Esophagus (tissue), 2 donors: ENCODE results near the gene ILKAP. TPM values are rescaled to one million over a fixed set of nuclear protein-coding genes. Genes with fewer than 3 reads are reported as not detected.

Experiments
- H3K27ac ChIP-seq, 2 donors: one replicate each; pipeline ENCODE4 v1.5.1; 2013; ENCODE audit warnings: low read depth in 2 of 2, mild to moderate bottlenecking in 2 of 2, inconsistent platforms in 1 of 2, low read length in 1 of 2, moderate library complexity in 1 of 2
- H3K27me3 ChIP-seq, 2 donors: one replicate each; pipeline ENCODE4 v1.6.1; 2013; ENCODE audit warnings: low read length in 2 of 2, control low read depth in 1 of 2, mild to moderate bottlenecking in 1 of 2; ENCODE audit not compliant: insufficient read depth in 2 of 2, control insufficient read depth in 1 of 2
- H3K36me3 ChIP-seq, 2 donors: one replicate each; pipeline ENCODE4 v1.6.1; 2013; ENCODE audit warnings: low read length in 1 of 2; ENCODE audit not compliant: control insufficient read depth in 2 of 2, insufficient read depth in 2 of 2
- H3K4me1 ChIP-seq, 2 donors: one replicate each; pipeline ENCODE4 v1.6.1; 2013; ENCODE audit warnings: low read length in 1 of 2; ENCODE audit not compliant: control insufficient read depth in 2 of 2, insufficient read depth in 2 of 2
- H3K4me3 ChIP-seq, 2 donors: one replicate each; pipeline ENCODE4 v1.5.1; 2013; ENCODE audit warnings: low read length in 2 of 2, mild to moderate bottlenecking in 2 of 2, low read depth in 1 of 2, moderate library complexity in 1 of 2
- H3K9me3 ChIP-seq, 2 donors: one replicate each; pipeline ENCODE4 v1.6.1; 2013; ENCODE audit warnings: mild to moderate bottlenecking in 2 of 2, low read depth in 1 of 2, low read length in 1 of 2, moderate library complexity in 1 of 2; ENCODE audit not compliant: control insufficient read depth in 2 of 2, insufficient read depth in 1 of 2
- WGBS, 2 donors: extraction: QIAGEN DNeasy Blood & Tissue Kit; methylation state at CpG; one replicate each; pipeline ENCODE4 v1.1.7; 2013; 5-methylcytosine and 5-hydroxymethylcytosine counted together
- polyA plus RNA-seq, 2 donors: library from polyadenylated mRNA; stranded (reverse); fragments of 200-250 nt; gene quantifications; one replicate each; pipeline ENCODE4 v1.2.3, GENCODE V29; 2013
- donor health status: healthy with polysubstance abuse.
- donor health status: Bipolar disorder and iron deficiency.

Gene ILKAP
- polyA plus RNA-seq, 2 donors = 36.7 to 41.4 TPM

DNA sequence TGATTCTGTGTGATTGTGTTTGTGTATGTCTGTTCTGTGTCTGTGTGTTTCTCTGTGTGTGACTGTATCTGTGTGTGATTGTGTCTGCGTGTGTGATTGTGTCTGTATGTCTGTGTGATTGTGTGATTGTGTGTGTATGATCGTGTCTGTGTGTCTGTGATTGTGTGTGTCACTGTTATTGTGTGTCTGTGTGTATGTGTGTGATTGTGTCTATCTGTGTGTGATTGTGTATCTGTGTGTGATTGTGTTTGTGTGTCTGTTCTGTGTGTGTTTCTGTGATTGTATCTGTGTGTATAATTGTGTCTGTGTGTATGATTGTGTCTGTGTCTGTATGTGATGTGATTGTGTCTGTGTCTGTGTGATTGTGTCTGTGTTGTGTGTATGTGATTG, 76.7 kb downstream of the ILKAP start:
- peaks cover 0 to 7% of the 10 kb centered on the region in 2 donors for H3K4me1 ChIP-seq
- no peaks in the 10 kb centered on the region for H3K27me3 ChIP-seq
- WGBS, 2 donors = 78 to 81% methylated on average over 2 of the region's 2 CpGs
- H3K4me3 ChIP-seq = no peak overlapping the region
- H3K27ac ChIP-seq = no peak overlapping the region
- no peaks in the 10 kb centered on the region for H3K9me3 ChIP-seq
- no peaks in the 10 kb centered on the region for H3K36me3 ChIP-seq

- Histone ChIP-seq H3K27ac (no peak overlapping the region), H3K36me3 (no peaks in the 10 kb centered on the region), H3K4me1 (peaks cover 0 to 7% of the 10 kb centered on the region in 2 donors), H3K4me3 (no peak overlapping the region), H3K27me3 (no peaks in the 10 kb centered on the region), H3K9me3 (no peaks in the 10 kb centered on the region)
- 93% methylated on average over 2 of the region's 2 CpGs for WGBS, 2 donors
Measured at GRCh38 chr2:238126338-238126737, 77.2 kb downstream of the ILKAP start.

DNA sequence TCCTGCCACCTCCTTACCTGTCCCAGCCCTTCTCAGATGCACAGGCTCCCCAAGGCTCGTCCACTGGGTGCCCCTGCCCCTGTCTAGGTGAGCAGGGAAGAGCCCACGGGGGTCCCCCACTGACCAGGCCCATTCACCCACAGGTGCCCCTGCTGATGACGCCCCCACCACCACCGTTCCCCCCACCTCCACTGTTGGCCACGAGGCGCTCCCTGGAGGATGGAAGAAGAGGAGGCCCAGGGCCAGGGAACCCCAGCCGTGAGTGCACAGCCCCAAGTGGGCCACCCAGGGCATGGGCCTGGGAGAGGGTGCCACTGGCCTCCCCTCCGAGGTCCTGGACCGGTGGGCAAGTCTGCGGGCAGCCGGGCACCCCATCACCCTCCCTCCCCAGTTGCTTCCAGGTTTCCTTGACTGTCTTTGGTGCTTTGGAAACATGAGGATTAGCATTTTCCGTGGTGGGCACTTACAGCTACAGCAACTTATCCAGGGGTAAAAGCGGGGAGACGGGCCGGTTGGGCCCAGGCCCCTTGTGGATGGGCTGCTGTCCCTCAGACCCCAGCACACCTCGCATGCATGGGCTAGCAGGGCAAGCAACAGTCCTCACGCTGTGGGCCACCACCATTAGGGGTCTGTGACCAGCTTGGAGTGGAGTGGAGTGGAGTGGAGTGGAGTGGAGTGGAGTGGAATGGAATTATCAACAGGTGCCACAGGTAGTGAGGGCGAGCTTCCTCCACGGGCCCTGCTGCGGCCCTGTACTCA, 78.2 kb downstream of the ILKAP start:
- Histone ChIP-seq H3K36me3 (no peaks in the 10 kb centered on the region), H3K27ac (no peak overlapping the region), H3K27me3 (no peaks in the 10 kb centered on the region), H3K4me3 (no peak overlapping the region), H3K9me3 (no peaks in the 10 kb centered on the region), H3K4me1 (peaks cover 0 to 7% of the 10 kb centered on the region in 2 donors)
- 89 to 92% methylated on average over 19 to 20 of the region's 20 CpGs for WGBS, 2 donors

GRCh38 chr2:238124488-238125126, 78.9 kb downstream of the ILKAP start:
- Histone ChIP-seq H3K4me1 (peaks cover 0 to 7% of the 10 kb centered on the region in 2 donors), H3K27ac (no peak overlapping the region), H3K36me3 (no peaks in the 10 kb centered on the region), H3K4me3 (no peak overlapping the region), H3K9me3 (no peaks in the 10 kb centered on the region), H3K27me3 (no peaks in the 10 kb centered on the region)
- 90 to 94% methylated on average over 19 of the region's 19 CpGs for WGBS, 2 donors

- Histone ChIP-seq H3K4me3 (no peak overlapping the region), H3K27me3 (no peaks in the 10 kb centered on the region), H3K27ac (no peak overlapping the region), H3K36me3 (no peaks in the 10 kb centered on the region), H3K9me3 (no peaks in the 10 kb centered on the region), H3K4me1 (peaks cover 0 to 7% of the 10 kb centered on the region in 2 donors)
- WGBS, 2 donors = 76 to 77% methylated on average over 14 of the region's 14 CpGs
Measured at GRCh38 chr2:238123991-238124470, 79.5 kb downstream of the ILKAP start.

DNA sequence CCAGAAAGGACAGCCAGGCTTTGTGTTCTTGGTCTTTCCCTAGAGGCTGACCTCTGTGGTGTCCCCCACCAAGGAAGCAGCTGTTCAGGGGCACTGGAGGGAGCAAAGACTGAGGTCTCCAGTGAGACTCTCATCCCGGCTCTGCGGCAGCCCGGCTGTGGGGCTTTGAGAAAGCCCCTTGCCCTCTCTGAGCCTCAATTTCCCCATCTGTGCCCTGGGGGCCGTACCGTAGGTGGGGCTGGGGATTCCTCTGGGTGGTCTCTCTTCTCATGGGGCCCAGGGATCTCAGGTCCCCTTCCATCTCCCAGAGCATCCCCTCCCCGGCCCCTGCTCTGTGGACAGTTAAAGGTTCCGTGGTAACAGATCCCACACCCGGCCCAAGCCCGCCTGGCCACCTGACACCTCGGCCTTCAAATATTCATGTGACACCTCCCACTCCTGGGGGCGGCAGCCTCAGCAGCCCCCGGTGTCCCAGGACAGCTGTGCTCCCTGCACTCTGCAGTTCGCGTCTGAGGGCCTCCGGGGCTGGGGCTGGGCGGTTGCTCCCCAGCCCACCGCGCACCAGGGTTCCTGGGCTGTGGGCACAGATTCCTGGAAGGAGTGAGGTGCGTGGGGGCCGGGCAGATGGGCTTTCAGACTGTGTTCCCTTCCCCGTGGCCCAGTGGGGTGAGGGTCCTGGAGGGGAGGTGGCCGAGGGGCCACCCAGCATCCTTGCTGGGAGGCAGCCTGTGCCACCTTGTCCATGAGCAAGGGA, 80.1 kb downstream of the ILKAP start:
- no peaks in the 10 kb centered on the region for H3K9me3 ChIP-seq
- H3K4me3 ChIP-seq = no peak overlapping the region
- no peaks in the 10 kb centered on the region for H3K27me3 ChIP-seq
- H3K36me3 ChIP-seq = no peaks in the 10 kb centered on the region
- peaks cover 0 to 7% of the 10 kb centered on the region in 2 donors for H3K4me1 ChIP-seq
- 81 to 82% methylated on average over 22 of the region's 22 CpGs for WGBS, 2 donors
- no peak overlapping the region for H3K27ac ChIP-seq

DNA sequence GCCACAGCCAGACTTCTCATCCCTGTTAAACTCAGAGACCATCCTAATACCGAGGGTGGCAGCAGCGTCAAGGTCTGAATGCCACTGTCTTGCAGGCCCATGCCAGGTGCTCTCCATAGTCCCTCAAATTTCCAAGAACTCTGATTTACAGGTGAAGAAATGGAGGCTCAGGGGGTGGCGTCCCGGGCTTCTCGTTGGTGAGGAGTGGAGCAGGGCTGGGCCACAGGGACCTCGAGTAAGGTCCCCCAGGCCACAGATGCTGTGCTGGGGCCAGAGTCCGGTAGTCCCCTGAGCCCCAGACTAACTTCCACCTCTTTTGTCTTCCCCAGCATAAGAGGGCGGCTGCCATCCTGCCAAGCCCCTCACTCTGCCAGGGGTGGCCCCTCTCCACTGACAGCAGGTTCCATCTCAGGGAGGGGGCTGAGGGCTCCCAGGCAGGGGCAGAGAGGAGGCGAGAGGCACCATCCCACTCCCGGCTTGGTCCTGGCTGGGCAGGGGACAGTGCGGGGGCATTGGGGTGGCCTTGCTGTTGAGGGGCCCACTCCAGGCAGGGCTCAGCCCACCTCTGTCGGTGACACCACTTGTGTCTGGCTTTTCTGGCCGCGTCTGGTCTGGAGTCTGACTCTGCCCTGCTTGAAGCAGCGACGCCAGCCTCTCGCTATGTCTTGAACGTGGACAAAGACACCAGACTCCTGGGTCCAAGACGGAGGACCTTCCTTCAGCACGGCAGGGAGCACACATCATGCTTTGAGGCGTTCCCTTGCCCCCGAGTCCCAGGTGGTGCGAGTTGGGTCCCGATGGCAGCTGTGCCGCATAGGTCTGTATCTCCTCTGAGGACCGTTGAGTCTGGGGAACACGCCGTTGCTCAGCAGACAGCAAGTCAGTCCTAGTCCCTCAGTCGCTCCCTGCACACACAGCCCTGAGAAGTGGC, 80.9 kb downstream of the ILKAP start:
- 86 to 87% methylated on average over 29 of the region's 29 CpGs for WGBS, 2 donors

DNA sequence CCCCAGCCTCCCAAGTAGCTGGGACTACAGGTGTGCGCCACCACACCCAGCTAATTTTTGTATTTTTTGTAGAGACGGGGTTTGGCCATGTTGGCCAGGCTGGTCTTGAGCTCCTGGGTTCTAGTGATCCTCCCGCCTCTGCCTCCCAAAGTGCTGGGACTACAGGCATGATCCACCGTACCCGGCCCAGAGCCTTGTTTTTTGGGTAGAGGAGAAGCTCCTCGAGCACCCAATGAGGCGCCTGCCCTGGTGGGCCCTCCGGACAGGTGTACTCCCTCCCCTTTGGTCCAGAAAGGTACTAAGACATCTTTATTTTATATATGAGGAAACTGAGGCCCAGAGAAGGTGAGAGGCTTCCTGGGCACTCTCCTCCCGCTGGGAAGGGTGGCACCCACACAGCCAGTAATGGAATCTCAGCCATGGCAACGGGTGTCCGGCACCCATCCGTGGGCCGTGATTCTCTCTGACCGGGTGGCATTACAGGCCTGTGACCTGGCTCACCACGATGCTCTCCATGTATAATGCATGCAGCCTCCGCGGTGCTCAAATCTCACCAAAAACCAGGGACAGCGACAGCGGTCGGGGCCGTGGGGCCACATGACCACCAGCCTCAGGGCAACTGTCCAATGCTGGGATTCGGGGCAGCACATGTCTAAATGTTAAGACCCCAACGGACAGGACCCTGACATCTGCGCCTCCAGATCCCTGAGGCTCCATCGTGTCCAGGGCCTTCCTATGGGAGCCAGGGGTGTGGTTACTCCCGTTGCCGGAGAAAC, 81.8 kb downstream of the ILKAP start:
- H3K4me3 ChIP-seq = no peak overlapping the region
- no peaks in the 10 kb centered on the region for H3K27me3 ChIP-seq
- H3K36me3 ChIP-seq = no peaks in the 10 kb centered on the region
- H3K9me3 ChIP-seq = no peaks in the 10 kb centered on the region
- peaks cover 0 to 3% of the 10 kb centered on the region in 2 donors for H3K4me1 ChIP-seq
- 87 to 93% methylated on average over 27 of the region's 27 CpGs for WGBS, 2 donors
- no peak overlapping the region for H3K27ac ChIP-seq

More for the DNA sequence above, 80.9 kb downstream of the ILKAP start:
- Histone ChIP-seq H3K4me1 (peaks cover 0 to 7% of the 10 kb centered on the region in 2 donors), H3K27me3 (no peaks in the 10 kb centered on the region), H3K4me3 (no peak overlapping the region), H3K36me3 (no peaks in the 10 kb centered on the region), H3K27ac (no peak overlapping the region), H3K9me3 (no peaks in the 10 kb centered on the region)
